Measurements from ENCODE around the gene SLC1A7.

Gene SLC1A7

GRCh38 chr1:53142226-53142853 is at the start of gene SLC1A7:
Gene SLC1A7, minus strand, starts transcription at chr1:53142638. Its CDS starts 189 bp downstream, at chr1:53142449.
- no peak for DNase-seq (ENCODE audit: low read depth)
- TF ChIP-seq MAX (IDR thresholded peaks at IDR 0.05; ENCODE audit: low read depth, low read length): no peak; the same call in 1 of the 2 replicates
- TF ChIP-seq POLR2A (IDR thresholded peaks at IDR 0.05; ENCODE audit: extremely low read depth, insufficient read length): no peak
- no peak for TF ChIP-seq CTCF (IDR thresholded peaks at IDR 0.05; ENCODE audit: low read depth, low read length)
- TF ChIP-seq MYC (IDR thresholded peaks at IDR 0.05; ENCODE audit: low read depth, low read length): no peak
- H3K4me3 ChIP-seq (ENCODE audit: low read depth, low read length): no peak within 1 kb of the TSS

GRCh38 chr1:53190210-53190611 is 47.8 kb upstream of the SLC1A7 start:
- TF ChIP-seq CTCF (IDR thresholded peaks at IDR 0.05; ENCODE audit: low read depth, low read length) (no peak), POLR2A (IDR thresholded peaks at IDR 0.05; ENCODE audit: extremely low read depth, insufficient read length) (no peak), MYC (IDR thresholded peaks at IDR 0.05; ENCODE audit: low read depth, low read length) (no peak), MAX (IDR thresholded peaks at IDR 0.05; ENCODE audit: low read depth, low read length) (no peak)
- DNase-seq (ENCODE audit: low read depth): no peak

GRCh38 chr1:53189061-53189460 is 46.6 kb upstream of the SLC1A7 start:
- DNase-seq (ENCODE audit: low read depth): no peak
- H3K4me3 ChIP-seq (ENCODE audit: low read depth, low read length): no peak overlapping the region
- no peak for TF ChIP-seq MYC (IDR thresholded peaks at IDR 0.05; ENCODE audit: low read depth, low read length)
- no peak for TF ChIP-seq MAX (IDR thresholded peaks at IDR 0.05; ENCODE audit: low read depth, low read length)
- no peak for TF ChIP-seq CTCF (IDR thresholded peaks at IDR 0.05; ENCODE audit: low read depth, low read length)
- TF ChIP-seq POLR2A (IDR thresholded peaks at IDR 0.05; ENCODE audit: extremely low read depth, insufficient read length): no peak

More at GRCh38 chr1:53190210-53190611, 47.8 kb upstream of the SLC1A7 start:
- no peak overlapping the region for H3K4me3 ChIP-seq (ENCODE audit: low read depth, low read length)

GRCh38 chr1:53188099-53188498 is 45.7 kb upstream of the SLC1A7 start:
- H3K4me3 ChIP-seq (ENCODE audit: low read depth, low read length): no peak overlapping the region
- no peak for TF ChIP-seq CTCF (IDR thresholded peaks at IDR 0.05; ENCODE audit: low read depth, low read length)
- TF ChIP-seq MYC (IDR thresholded peaks at IDR 0.05; ENCODE audit: low read depth, low read length): no peak
- TF ChIP-seq MAX (IDR thresholded peaks at IDR 0.05; ENCODE audit: low read depth, low read length): no peak
- no peak for TF ChIP-seq POLR2A (IDR thresholded peaks at IDR 0.05; ENCODE audit: extremely low read depth, insufficient read length)
- no peak for DNase-seq (ENCODE audit: low read depth)

GRCh38 chr1:53187401-53187800 is 45.0 kb upstream of the SLC1A7 start:
- no peak overlapping the region for H3K4me3 ChIP-seq (ENCODE audit: low read depth, low read length)
- TF ChIP-seq MAX (IDR thresholded peaks at IDR 0.05; ENCODE audit: low read depth, low read length) (no peak), CTCF (IDR thresholded peaks at IDR 0.05; ENCODE audit: low read depth, low read length) (no peak), POLR2A (IDR thresholded peaks at IDR 0.05; ENCODE audit: extremely low read depth, insufficient read length) (no peak), MYC (IDR thresholded peaks at IDR 0.05; ENCODE audit: low read depth, low read length) (no peak)
- no peak for DNase-seq (ENCODE audit: low read depth)

All from NB4 (cell line).